ENCODE results near the gene JAK1. TPM values are rescaled to one million over a fixed set of nuclear protein-coding genes. Genes with fewer than 3 reads are reported as not detected.

JAK1 gene
- total and polyA plus RNA-seq, 2 of the 8 experiments (the other 6 are each of a cell fraction or from before 2014, with no cell fraction given), result 7.8 to 24.5 TPM

DNA sequence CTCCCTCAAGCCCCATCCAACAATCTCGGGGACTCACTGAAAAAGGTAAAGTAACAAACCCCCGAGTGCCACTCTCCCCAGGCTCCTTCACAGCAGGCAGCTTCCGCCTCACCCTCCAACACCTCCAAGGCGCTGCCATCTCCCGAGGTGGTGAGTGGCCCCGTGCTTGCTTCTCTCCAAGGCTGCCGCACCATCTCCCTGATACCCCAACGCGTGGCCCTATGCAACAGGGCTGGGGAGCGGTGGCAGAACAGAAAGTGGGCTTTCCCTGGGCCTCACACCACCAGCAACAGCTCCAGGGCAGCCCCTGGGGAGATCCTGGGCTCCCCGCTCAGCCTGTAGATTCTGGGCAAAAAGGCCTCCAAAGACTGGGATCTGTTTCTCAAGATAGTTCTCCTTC is 116.4 kb downstream of the JAK1 start:
- Histone ChIP-seq H2AK5ac (ENCODE audit: low read depth, low read length) (no peak overlapping the region), H3K18ac (ENCODE audit: extremely low read depth, low read length) (no peak overlapping the region), H3K14ac (ENCODE audit: insufficient read length) (no peak overlapping the region), H2AFZ (ENCODE audit: low read length) (no peak overlapping the region), H4K20me1 (replicated peaks in 1 of 2; ENCODE audit: control insufficient read depth in 1 of 2, insufficient read depth in 2 of 2, low read length in 2 of 2) (peaks cover 0 to 1% of the 10 kb centered on the region in 2 experiments), H2BK12ac (ENCODE audit: low read depth, low read length) (no peak overlapping the region), H3K56ac (replicated peaks; ENCODE audit: insufficient read length, low read depth, low read length) (no peak overlapping the region), H3K4ac (replicated peaks; ENCODE audit: insufficient read length, low read depth, low read length) (no peak overlapping the region), H2BK15ac (ENCODE audit: low read length) (no peak overlapping the region), H3K4me3 (ENCODE audit: extremely low read depth in 1 of 4, insufficient read depth in 2 of 4, low read depth in 3 of 4, low read length in 4 of 4) (no peak overlapping the region), H3K4me2 (ENCODE audit: insufficient read depth in 1 of 2, low read depth in 2 of 2, low read length in 2 of 2) (no peak overlapping the region), H4K91ac (replicated peaks; ENCODE audit: insufficient read length, low read length) (no peak overlapping the region), H3K79me2 (ENCODE audit: control insufficient read depth in 1 of 2, insufficient read depth in 2 of 2, low read length in 2 of 2) (no peaks in the 10 kb centered on the region), H3K36me3 (ENCODE audit: control insufficient read depth in 2 of 4, insufficient read depth in 4 of 4, low read length in 3 of 4) (no peaks in the 10 kb centered on the region), H3K9ac (replicated peaks in 1 of 4; ENCODE audit: extremely low read depth in 1 of 4, low read depth in 3 of 4, low read length in 3 of 4) (no peak overlapping the region), H3K23me2 (ENCODE audit: low read depth, low read length) (no peaks in the 10 kb centered on the region), H4K5ac (ENCODE audit: insufficient read length, low read depth, low read length) (no peak overlapping the region), H3K9me3 (ENCODE audit: insufficient read depth in 2 of 2, low read depth in 1 of 2, low read length in 1 of 2) (no peaks in the 10 kb centered on the region), H3K79me1 (ENCODE audit: low read depth, low read length) (no peaks in the 10 kb centered on the region), H2BK120ac (replicated peaks; ENCODE audit: low read depth, low read length) (no peak overlapping the region), H3K4me1 (replicated peaks in 1 of 4; ENCODE audit: control insufficient read depth in 3 of 4, insufficient read depth in 4 of 4, low read length in 3 of 4) (no peaks in the 10 kb centered on the region), H3K27me3 (replicated peaks in 1 of 4; ENCODE audit: control insufficient read depth in 3 of 4, extremely low read depth in 1 of 4, insufficient read depth in 3 of 4, low read length in 3 of 4) (no peaks in the 10 kb centered on the region), H3K27ac (ENCODE audit: low read depth, low read length) (no peak overlapping the region), H3K23ac (ENCODE audit: insufficient read length) (no peak overlapping the region), H2BK20ac (ENCODE audit: low read length) (no peak overlapping the region), H2BK5ac (ENCODE audit: low read depth, low read length) (no peak overlapping the region), H4K8ac (ENCODE audit: extremely low read depth, insufficient read depth, low read length) (no peak overlapping the region)
- 90% methylated on average over 11 of the region's 11 CpGs; no CpG with 5 or more reads in 1 of the 2 experiments for WGBS, 2 experiments (ENCODE audit: extremely low coverage in 1 of 2, insufficient coverage in 1 of 2, insufficient read length in 1 of 2, insufficient replicate concordance in 2 of 2, low coverage in 1 of 2, low lambda C conversion rate in 2 of 2, missing lambda C conversion rate in 1 of 2)
- FAIRE-seq (no peak), DNase-seq (ENCODE audit: low read depth in 1 of 2, low spot score in 2 of 2) (no peak)
- POLR2A ChIA-PET (ENCODE audit: partially characterized antibody), result no interaction called here
- CTCF ChIA-PET (ENCODE audit: partially characterized antibody), result interaction anchor here (0.5 to 2.6 kb wide), 8 partner anchors 8 to 415 kb away, joined by 3 to 10 read pairs (median 4); no protein-coding TSS in a partner anchor
- TF ChIP-seq, protein P1, sequence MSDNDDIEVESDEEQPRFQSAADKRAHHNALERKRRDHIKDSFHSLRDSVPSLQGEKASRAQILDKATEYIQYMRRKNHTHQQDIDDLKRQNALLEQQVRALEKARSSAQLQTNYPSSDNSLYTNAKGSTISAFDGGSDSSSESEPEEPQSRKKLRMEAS (IDR thresholded peaks at IDR 0.05), result no peak
- TF ChIP-seq POU5F1 (IDR thresholded peaks at IDR 0.05; ENCODE audit: low read depth, low read length) (no peak), RNF2 (IDR thresholded peaks at IDR 0.05; ENCODE audit: borderline replicate concordance, low read depth, low read length, missing control alignments, poor library complexity, severe bottlenecking) (no peak), CHD1 (IDR thresholded peaks at IDR 0.05; ENCODE audit: low read depth, low read length) (no peak), NANOG (IDR thresholded peaks at IDR 0.05; ENCODE audit: insufficient read depth, low read depth, low read length, poor library complexity, severe bottlenecking) (no peak), SP4 (IDR thresholded peaks at IDR 0.05; ENCODE audit: low read length) (no peak), KDM5A (IDR thresholded peaks at IDR 0.05; ENCODE audit: low read length) (no peak), TEAD4 (IDR thresholded peaks at IDR 0.05; ENCODE audit: low read depth, low read length) (no peak), RXRA (IDR thresholded peaks at IDR 0.05; ENCODE audit: insufficient read depth, low read depth, low read length) (no peak), GTF2F1 (IDR thresholded peaks at IDR 0.05; ENCODE audit: borderline replicate concordance, low read depth, low read length) (no peak), CREB1 (IDR thresholded peaks at IDR 0.05) (no peak), CTBP2 (IDR thresholded peaks at IDR 0.05; ENCODE audit: borderline replicate concordance, insufficient read depth, insufficient read length, low read length) (no peak), RBBP5 (IDR thresholded peaks at IDR 0.05; ENCODE audit: borderline replicate concordance, low read depth, low read length) (no peak)
- TF ChIP-seq, protein P2, sequence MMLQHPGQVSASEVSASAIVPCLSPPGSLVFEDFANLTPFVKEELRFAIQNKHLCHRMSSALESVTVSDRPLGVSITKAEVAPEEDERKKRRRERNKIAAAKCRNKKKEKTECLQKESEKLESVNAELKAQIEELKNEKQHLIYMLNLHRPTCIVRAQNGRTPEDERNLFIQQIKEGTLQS (IDR thresholded peaks at IDR 0.05; ENCODE audit: insufficient read depth, low read depth, low read length), result no peak

Data from H1 (cell line).